HepG2 (cell line): ENCODE results near the gene DNAJB11. TPM values are rescaled to one million over a fixed set of nuclear protein-coding genes. Genes with fewer than 3 reads are reported as not detected.

Experiments used
- ATF1 ChIP-seq: IDR thresholded peaks from 2 replicates; pipeline ENCODE4 v1.6.1; 2016; ENCODE audit warnings: mild to moderate bottlenecking, control low read depth
- ESRRA ChIP-seq: sonication (generic); formaldehyde crosslinking; IDR thresholded peaks from 2 replicates; pipeline ENCODE4 v1.5.1; 2020; ENCODE audit warnings: mild to moderate bottlenecking, low read depth, missing genetic modification reagents
- HNRNPK ChIP-seq: fragments of 200-400 bp; formaldehyde crosslinking; IDR thresholded peaks from 2 replicates; pipeline ENCODE4 v1.6.1; 2018; ENCODE audit warnings: low read length, low read depth, moderate library complexity, mild to moderate bottlenecking; ENCODE audit not compliant: poor library complexity, severe bottlenecking
- NFE2L2 ChIP-seq: fragments of 150-350 bp; IDR thresholded peaks from 2 replicates; pipeline ENCODE4 v1.6.1; 2014; ENCODE audit warnings: low read length
- SRSF1 ChIP-seq: fragments of 200-400 bp; formaldehyde crosslinking; optimal IDR thresholded peaks from 2 replicates; pipeline ENCODE3; 2017; ENCODE audit warnings: mild to moderate bottlenecking, low read depth, low read length, moderate library complexity
- ZHX1 ChIP-seq: sonication (generic); formaldehyde crosslinking; IDR thresholded peaks from 2 replicates; pipeline ENCODE4 v1.8.1; 2022; ENCODE audit warnings: low read depth, mild to moderate bottlenecking, missing genetic modification reagents
- ZNF253 ChIP-seq: sonication (generic); formaldehyde crosslinking; IDR thresholded peaks from 2 replicates; pipeline ENCODE4 v1.8.0; 2022; ENCODE audit warnings: mild to moderate bottlenecking, missing genetic modification reagents, borderline replicate concordance
- ZNF407 ChIP-seq: sonication (generic); formaldehyde crosslinking; IDR thresholded peaks from one replicate; pipeline ENCODE4 v1.5.1; 2020; ENCODE audit warnings: mild to moderate bottlenecking, missing genetic modification reagents; ENCODE audit errors: not compliant biosample characterization
- ZNF800 ChIP-seq: sonication (generic); formaldehyde crosslinking; IDR thresholded peaks from 2 replicates; pipeline ENCODE4 v1.4.0; 2020; ENCODE audit warnings: missing genetic modification reagents
- polyA plus RNA-seq, 8 experiments: library from polyadenylated mRNA; depleted of rRNA in 3 of 8; stranded (reverse) in 7 of 8; unstranded in 1 of 8; fragments of >200 nt; fragmentation: Illumina TruSeq in 4 of 8; extraction: Trizol in 4 of 8; gene quantifications; 2 replicates each; pipeline versions ENCODE4 v1.2.1 to v1.2.3, GENCODE V29; 2011 to 2016; ENCODE audit warnings: low read depth in 4 of 8, missing spikeins in 1 of 8, mixed read lengths in 1 of 8; ENCODE audit not compliant: insufficient read depth in 1 of 8
- total RNA-seq, 5 experiments: library from RNA; depleted of rRNA; stranded (reverse); fragments of >200 nt; fragmentation: Illumina TruSeq; extraction: Trizol; gene quantifications; 2 replicates each; pipeline ENCODE4 v1.2.3, GENCODE V29; 2016; ENCODE audit warnings: low read depth in 1 of 5
- TF ChIP-seq, protein P1 (sequence below), 2 experiments: sonication (generic) in 1 of 2; formaldehyde crosslinking in 1 of 2; IDR thresholded peaks; 2 replicates each; pipeline versions ENCODE4 v1.5.1 to v1.6.1; 2011 to 2020; ENCODE audit warnings: borderline replicate concordance in 1 of 2, low read depth in 1 of 2, low read length in 1 of 2, mild to moderate bottlenecking in 1 of 2, missing genetic modification reagents in 1 of 2, moderate library complexity in 1 of 2

Gene DNAJB11
- total and polyA plus RNA-seq, 2 of the 13 experiments (the other 11 are each of a cell fraction or from before 2014, with no cell fraction given), result 41.0 to 132 TPM

- TF ChIP-seq, protein P1, sequence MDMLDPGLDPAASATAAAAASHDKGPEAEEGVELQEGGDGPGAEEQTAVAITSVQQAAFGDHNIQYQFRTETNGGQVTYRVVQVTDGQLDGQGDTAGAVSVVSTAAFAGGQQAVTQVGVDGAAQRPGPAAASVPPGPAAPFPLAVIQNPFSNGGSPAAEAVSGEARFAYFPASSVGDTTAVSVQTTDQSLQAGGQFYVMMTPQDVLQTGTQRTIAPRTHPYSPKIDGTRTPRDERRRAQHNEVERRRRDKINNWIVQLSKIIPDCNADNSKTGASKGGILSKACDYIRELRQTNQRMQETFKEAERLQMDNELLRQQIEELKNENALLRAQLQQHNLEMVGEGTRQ (IDR thresholded peaks at IDR 0.05; ENCODE audit: low read depth, low read length), result no peak
- TF ChIP-seq, protein P1 (CRISPR knock-in tag; IDR thresholded peaks at IDR 0.05; ENCODE audit: borderline replicate concordance), result no peak
- TF ChIP-seq NFE2L2, result no peak
- no peak for TF ChIP-seq HNRNPK
- 0 out of 2 replicates have a peak, but pooled peaks have one; percentile 31 for TF ChIP-seq ATF1 (CRISPR knock-in tag)
- no peak for TF ChIP-seq ZNF407 (CRISPR knock-in tag)
- TF ChIP-seq ZHX1 (CRISPR knock-in tag), result no peak; the same call in 1 of the 2 replicates
- 0 out of 2 replicates have a peak, but pooled peaks have one; percentile 36 for TF ChIP-seq ESRRA (CRISPR knock-in tag)
- TF ChIP-seq ZNF800 (CRISPR knock-in tag), result no peak; the same call in 1 of the 2 replicates
- no peak for TF ChIP-seq ZNF253 (CRISPR knock-in tag)
- no peak for TF ChIP-seq SRSF1
Observed at GRCh38 chr3:186621894-186622650, 51.6 kb downstream of the DNAJB11 start (continued).
